Upper lobe of left lung (tissue), 4 donors: ENCODE measurements around the gene FRMD5.

Experiments
- EP300 ChIP-seq, 4 donors: sonication (generic); formaldehyde crosslinking; IDR thresholded peaks; one replicate each; pipeline ENCODE4 v1.5.1; 2017; ENCODE audit warnings: antibody characterized with exemption in 4 of 4, control low read depth in 2 of 4
- TF ChIP-seq, protein P1 (sequence below), 6 experiments: fragments of 450-650 bp in 4 of 6; fragments of 200-600 bp in 2 of 6; sonication (generic) in 2 of 6; IDR thresholded peaks; one replicate each; pipeline ENCODE4 v1.5.1; 2016 to 2019; ENCODE audit warnings: antibody characterized with exemption in 6 of 6

DNA sequence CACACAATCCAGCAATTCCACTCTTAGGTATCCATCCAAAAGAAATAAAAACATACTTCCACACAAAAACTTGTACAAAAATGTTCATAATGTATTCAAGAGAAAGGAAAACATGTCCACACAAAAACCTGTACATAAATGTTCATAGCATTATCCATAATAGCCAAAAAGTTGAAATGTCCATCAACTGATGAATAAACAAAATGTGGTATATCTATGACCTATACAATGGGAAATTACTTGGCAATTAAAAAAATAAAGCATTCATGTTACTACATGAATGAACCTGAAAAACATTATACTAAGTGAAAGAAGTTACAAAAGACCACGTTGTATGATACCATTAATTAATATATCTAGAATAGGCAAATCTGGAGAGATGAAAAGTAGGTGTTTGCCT, 17.9 kb downstream of the FRMD5 start:
- no peak for TF ChIP-seq EP300 (IDR thresholded peaks at IDR 0.05)
- TF ChIP-seq, protein P1, sequence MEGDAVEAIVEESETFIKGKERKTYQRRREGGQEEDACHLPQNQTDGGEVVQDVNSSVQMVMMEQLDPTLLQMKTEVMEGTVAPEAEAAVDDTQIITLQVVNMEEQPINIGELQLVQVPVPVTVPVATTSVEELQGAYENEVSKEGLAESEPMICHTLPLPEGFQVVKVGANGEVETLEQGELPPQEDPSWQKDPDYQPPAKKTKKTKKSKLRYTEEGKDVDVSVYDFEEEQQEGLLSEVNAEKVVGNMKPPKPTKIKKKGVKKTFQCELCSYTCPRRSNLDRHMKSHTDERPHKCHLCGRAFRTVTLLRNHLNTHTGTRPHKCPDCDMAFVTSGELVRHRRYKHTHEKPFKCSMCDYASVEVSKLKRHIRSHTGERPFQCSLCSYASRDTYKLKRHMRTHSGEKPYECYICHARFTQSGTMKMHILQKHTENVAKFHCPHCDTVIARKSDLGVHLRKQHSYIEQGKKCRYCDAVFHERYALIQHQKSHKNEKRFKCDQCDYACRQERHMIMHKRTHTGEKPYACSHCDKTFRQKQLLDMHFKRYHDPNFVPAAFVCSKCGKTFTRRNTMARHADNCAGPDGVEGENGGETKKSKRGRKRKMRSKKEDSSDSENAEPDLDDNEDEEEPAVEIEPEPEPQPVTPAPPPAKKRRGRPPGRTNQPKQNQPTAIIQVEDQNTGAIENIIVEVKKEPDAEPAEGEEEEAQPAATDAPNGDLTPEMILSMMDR (IDR thresholded peaks at IDR 0.05) = no peak
